ENCODE data around the gene NMNAT2. TPM values are rescaled to one million over a fixed set of nuclear protein-coding genes. Genes with fewer than 3 reads are reported as not detected.

The NMNAT2 gene
- total and polyA plus RNA-seq, 9 donors = 0.49 to 2.5 (median 0.98) TPM

- WGBS (ENCODE audit: insufficient coverage) = 81% methylated on average over 4 of the region's 7 CpGs
- H3K4me3 ChIP-seq (ENCODE audit: low read length) = no peak overlapping the region
- H3K27me3 ChIP-seq (ENCODE audit: control insufficient read depth, insufficient read depth, low read length) = no peaks in the 10 kb centered on the region
- DNase-seq = no peak
- no peak overlapping the region for H3K27ac ChIP-seq (ENCODE audit: low read length)
- no peaks in the 10 kb centered on the region for H3K36me3 ChIP-seq (ENCODE audit: control insufficient read depth, insufficient read depth, low read length)
- H3K9me3 ChIP-seq (replicated peaks; ENCODE audit: control insufficient read depth, low read depth, low read length) = no peaks in the 10 kb centered on the region
- H3K4me1 ChIP-seq (ENCODE audit: control insufficient read depth, insufficient read depth, low read length) = peaks cover 13% of the 10 kb centered on the region
Measured at GRCh38 chr1:183323849-183324683, 94.1 kb downstream of the NMNAT2 start.

- Histone ChIP-seq H3K36me3 (ENCODE audit: control insufficient read depth, insufficient read depth, low read length) (no peaks in the 10 kb centered on the region), H3K4me1 (ENCODE audit: control insufficient read depth, insufficient read depth, low read length) (peaks cover 15% of the 10 kb centered on the region), H3K4me3 (ENCODE audit: low read length) (no peak overlapping the region), H3K9me3 (replicated peaks; ENCODE audit: control insufficient read depth, low read depth, low read length) (no peaks in the 10 kb centered on the region), H3K27me3 (ENCODE audit: control insufficient read depth, insufficient read depth, low read length) (no peaks in the 10 kb centered on the region), H3K27ac (ENCODE audit: low read length) (no peak overlapping the region)
- no CpG with 5 or more reads among the region's 4 CpGs for WGBS (ENCODE audit: insufficient coverage)
- no peak for DNase-seq
Measured at GRCh38 chr1:183319606-183320005, 98.6 kb downstream of the NMNAT2 start.

GRCh38 chr1:183319051-183319450, 99.1 kb downstream of the NMNAT2 start:
- Histone ChIP-seq H3K27me3 (ENCODE audit: control insufficient read depth, insufficient read depth, low read length) (no peaks in the 10 kb centered on the region), H3K36me3 (ENCODE audit: control insufficient read depth, insufficient read depth, low read length) (no peaks in the 10 kb centered on the region), H3K9me3 (replicated peaks; ENCODE audit: control insufficient read depth, low read depth, low read length) (no peaks in the 10 kb centered on the region), H3K4me3 (ENCODE audit: low read length) (no peak overlapping the region), H3K4me1 (ENCODE audit: control insufficient read depth, insufficient read depth, low read length) (peaks cover 15% of the 10 kb centered on the region), H3K27ac (ENCODE audit: low read length) (no peak overlapping the region)
- no peak for DNase-seq
- 85% methylated on average over 3 of the region's 4 CpGs for WGBS (ENCODE audit: insufficient coverage)

- peak overlapping the region; percentile 60 for H3K27ac ChIP-seq (ENCODE audit: low read length)
- WGBS (ENCODE audit: insufficient coverage) = 29% methylated on average over 3 of the region's 4 CpGs
Measured at GRCh38 chr1:183318433-183318832, 99.7 kb downstream of the NMNAT2 start.

GRCh38 chr1:183315991-183316758, 102.0 kb downstream of the NMNAT2 start:
- Histone ChIP-seq H3K9me3 (replicated peaks; ENCODE audit: control insufficient read depth, low read depth, low read length) (no peaks in the 10 kb centered on the region), H3K4me1 (ENCODE audit: control insufficient read depth, insufficient read depth, low read length) (peaks cover 17% of the 10 kb centered on the region), H3K36me3 (ENCODE audit: control insufficient read depth, insufficient read depth, low read length) (no peaks in the 10 kb centered on the region), H3K27me3 (ENCODE audit: control insufficient read depth, insufficient read depth, low read length) (no peaks in the 10 kb centered on the region), H3K4me3 (ENCODE audit: low read length) (no peak overlapping the region), H3K27ac (ENCODE audit: low read length) (no peak overlapping the region)
- 46% methylated on average over 5 of the region's 6 CpGs for WGBS (ENCODE audit: insufficient coverage)
- DNase-seq = no peak

More at GRCh38 chr1:183318433-183318832, 99.7 kb downstream of the NMNAT2 start:
- Histone ChIP-seq H3K36me3 (ENCODE audit: control insufficient read depth, insufficient read depth, low read length) (no peaks in the 10 kb centered on the region), H3K4me1 (ENCODE audit: control insufficient read depth, insufficient read depth, low read length) (peaks cover 15% of the 10 kb centered on the region), H3K9me3 (replicated peaks; ENCODE audit: control insufficient read depth, low read depth, low read length) (no peaks in the 10 kb centered on the region), H3K27me3 (ENCODE audit: control insufficient read depth, insufficient read depth, low read length) (no peaks in the 10 kb centered on the region), H3K4me3 (ENCODE audit: low read length) (no peak overlapping the region)
- DNase-seq = peak; percentile 95

DNA sequence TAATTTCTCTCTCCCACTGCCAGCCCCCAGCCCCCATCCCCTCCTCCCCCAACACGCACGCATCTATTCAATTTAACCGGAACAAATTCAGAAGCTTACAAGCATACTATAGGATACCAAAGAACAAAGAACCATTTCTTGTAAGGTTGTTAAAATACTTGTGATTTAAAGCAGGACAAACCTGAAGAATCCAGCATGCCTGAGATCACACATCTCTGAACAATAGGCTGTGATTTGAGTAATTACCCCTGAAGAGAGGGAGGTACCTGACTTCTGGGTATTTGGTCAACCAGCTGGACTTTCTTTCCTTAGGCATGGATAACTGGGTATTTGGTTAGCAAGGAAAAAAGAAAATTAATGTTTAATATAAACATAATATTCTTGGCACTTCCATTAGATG, 105.1 kb downstream of the NMNAT2 start:
- no peaks in the 10 kb centered on the region for H3K9me3 ChIP-seq (replicated peaks; ENCODE audit: control insufficient read depth, low read depth, low read length)
- H3K27me3 ChIP-seq (ENCODE audit: control insufficient read depth, insufficient read depth, low read length) = no peaks in the 10 kb centered on the region
- H3K36me3 ChIP-seq (ENCODE audit: control insufficient read depth, insufficient read depth, low read length) = no peaks in the 10 kb centered on the region
- WGBS (ENCODE audit: insufficient coverage) = no CpG with 5 or more reads among the region's 3 CpGs
- no peak overlapping the region for H3K4me3 ChIP-seq (ENCODE audit: low read length)
- H3K27ac ChIP-seq (ENCODE audit: low read length) = no peak overlapping the region
- no peak for DNase-seq
- H3K4me1 ChIP-seq (ENCODE audit: control insufficient read depth, insufficient read depth, low read length) = peaks cover 15% of the 10 kb centered on the region

DNA sequence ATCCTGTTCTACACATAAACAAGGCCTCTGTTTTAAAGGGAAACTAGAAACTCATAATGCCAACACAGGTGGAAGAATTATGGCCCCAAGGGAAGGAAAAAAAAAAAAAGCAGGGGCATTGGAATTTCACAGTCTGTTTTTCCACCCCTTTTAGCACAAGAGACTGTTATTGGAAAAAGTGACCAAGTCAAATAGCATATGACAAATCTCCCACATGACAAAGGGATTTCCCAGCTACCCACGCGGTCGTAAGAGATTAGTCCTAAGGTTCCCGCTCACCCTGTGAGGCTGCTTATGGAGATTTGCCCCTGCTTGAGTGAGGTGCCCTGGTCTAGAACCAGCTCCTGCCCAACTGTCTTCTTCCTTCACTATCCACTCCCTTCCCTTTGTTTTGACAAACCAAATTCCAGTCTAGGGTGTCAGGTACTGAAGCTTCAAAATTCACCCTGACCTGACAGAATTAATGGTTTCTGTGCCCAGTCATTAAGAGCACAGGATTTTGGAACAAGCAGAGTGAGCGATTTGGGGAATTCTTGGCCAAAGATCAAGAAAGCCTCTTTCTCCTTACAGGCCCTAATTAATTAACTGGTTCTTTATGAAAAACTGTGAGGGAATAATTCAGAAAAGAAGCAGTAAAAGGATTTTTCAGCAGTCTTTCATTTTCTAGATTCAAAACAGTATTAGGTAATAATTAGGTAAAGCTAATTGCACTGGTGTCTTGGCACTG, 107.3 kb downstream of the NMNAT2 start:
- H3K27ac ChIP-seq (ENCODE audit: low read length) = peak overlapping the region; percentile 21
- no peaks in the 10 kb centered on the region for H3K9me3 ChIP-seq (replicated peaks; ENCODE audit: control insufficient read depth, low read depth, low read length)
- no peaks in the 10 kb centered on the region for H3K36me3 ChIP-seq (ENCODE audit: control insufficient read depth, insufficient read depth, low read length)
- no CpG with 5 or more reads among the region's 5 CpGs for WGBS (ENCODE audit: insufficient coverage)
- no peaks in the 10 kb centered on the region for H3K27me3 ChIP-seq (ENCODE audit: control insufficient read depth, insufficient read depth, low read length)
- no peak overlapping the region for H3K4me3 ChIP-seq (ENCODE audit: low read length)
- H3K4me1 ChIP-seq (ENCODE audit: control insufficient read depth, insufficient read depth, low read length) = peaks cover 15% of the 10 kb centered on the region
- DNase-seq = peak; percentile 59

GRCh38 chr1:183308719-183309118, 109.5 kb downstream of the NMNAT2 start:
- H3K4me3 ChIP-seq (ENCODE audit: low read length) = no peak overlapping the region
- no peaks in the 10 kb centered on the region for H3K36me3 ChIP-seq (ENCODE audit: control insufficient read depth, insufficient read depth, low read length)
- no peaks in the 10 kb centered on the region for H3K9me3 ChIP-seq (replicated peaks; ENCODE audit: control insufficient read depth, low read depth, low read length)
- peaks cover 24% of the 10 kb centered on the region for H3K4me1 ChIP-seq (ENCODE audit: control insufficient read depth, insufficient read depth, low read length)
- 79% methylated on average over 4 of the region's 4 CpGs for WGBS (ENCODE audit: insufficient coverage)
- H3K27me3 ChIP-seq (ENCODE audit: control insufficient read depth, insufficient read depth, low read length) = no peaks in the 10 kb centered on the region
- no peak for DNase-seq
- no peak overlapping the region for H3K27ac ChIP-seq (ENCODE audit: low read length)

DNA sequence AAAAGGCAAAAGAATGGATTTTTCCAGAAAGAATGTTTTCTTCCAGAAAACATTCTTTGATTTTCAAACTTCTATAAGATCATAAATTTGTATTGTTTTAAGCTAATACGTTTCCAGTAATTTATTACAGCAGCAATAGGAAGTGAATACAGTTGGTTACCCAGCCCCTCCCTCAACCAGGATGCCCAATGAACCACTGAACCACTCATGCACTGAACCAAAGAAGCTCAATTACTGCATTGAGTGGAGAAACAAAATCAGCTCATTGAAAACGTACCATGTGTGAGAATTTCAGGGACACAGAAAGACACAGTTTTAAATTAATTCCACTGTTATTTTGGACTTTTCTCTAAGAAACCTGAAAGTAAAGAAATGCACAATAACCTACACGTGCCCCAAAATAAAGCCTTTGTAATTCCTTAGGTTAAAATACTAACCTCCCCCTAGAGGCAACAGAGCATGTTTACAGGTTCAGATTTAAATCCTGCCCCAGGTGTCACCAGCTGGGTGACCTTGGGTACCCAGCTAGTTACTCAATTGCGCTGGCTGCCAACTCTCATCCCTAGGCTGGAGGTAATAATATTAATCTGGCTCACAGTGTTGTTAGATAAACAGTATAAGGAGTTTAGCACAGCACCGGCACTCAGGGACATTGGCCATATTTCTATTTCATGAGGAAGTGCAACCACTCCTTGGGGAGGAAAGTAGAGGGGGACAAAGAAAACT, 111.7 kb downstream of the NMNAT2 start:
- Histone ChIP-seq H3K4me1 (ENCODE audit: control insufficient read depth, insufficient read depth, low read length) (peaks cover 29% of the 10 kb centered on the region), H3K4me3 (ENCODE audit: low read length) (no peak overlapping the region), H3K27ac (ENCODE audit: low read length) (no peak overlapping the region), H3K9me3 (replicated peaks; ENCODE audit: control insufficient read depth, low read depth, low read length) (no peaks in the 10 kb centered on the region), H3K27me3 (ENCODE audit: control insufficient read depth, insufficient read depth, low read length) (no peaks in the 10 kb centered on the region), H3K36me3 (ENCODE audit: control insufficient read depth, insufficient read depth, low read length) (no peaks in the 10 kb centered on the region)
- 71% methylated on average over 2 of the region's 5 CpGs for WGBS (ENCODE audit: insufficient coverage)
- DNase-seq = no peak
